ENCODE results near the gene KIF26B. TPM values are rescaled to one million over a fixed set of nuclear protein-coding genes. Genes with fewer than 3 reads are reported as not detected.

KIF26B gene
- polyA plus RNA-seq, 2 of the 4 experiments (the other 2 are of a cell fraction) = 0.01 to 0.04 TPM

- TF ChIP-seq HDAC2 (IDR thresholded peaks at IDR 0.05) (no peak), FOSB (CRISPR knock-in tag; IDR thresholded peaks at IDR 0.05) (no peak), CBX8 (IDR thresholded peaks at IDR 0.05) (no peak), BHLHE40 (IDR thresholded peaks at IDR 0.05; ENCODE audit: low read depth, low read length) (no peak), RFX5 (IDR thresholded peaks at IDR 0.05) (no peak), USF2 (IDR thresholded peaks at IDR 0.05) (no peak), EP300 (IDR thresholded peaks at IDR 0.05) (no peak), RNF2 (IDR thresholded peaks at IDR 0.05; ENCODE audit: borderline replicate concordance, low read depth) (no peak)
These were observed 52.4 kb downstream of the KIF26B start (continued) for GRCh38 chr1:245207056-245207638.

GRCh38 chr1:245207801-245208200, 53.0 kb downstream of the KIF26B start:
- H3K9me3 ChIP-seq = peaks cover 27% of the 10 kb centered on the region
- no peak overlapping the region for H3K27ac ChIP-seq
- no peak overlapping the region for H3K4me3 ChIP-seq
- H3K4me2 ChIP-seq = no peak overlapping the region
- ATAC-seq (no peak), FAIRE-seq (no peak), DNase-seq (ENCODE audit: low read depth in 1 of 2, low spot score in 1 of 2) (no peak)
- WGBS (ENCODE audit: missing lambda C conversion rate) = 51% methylated on average over 6 of the region's 6 CpGs
- TF ChIP-seq, protein P1, sequence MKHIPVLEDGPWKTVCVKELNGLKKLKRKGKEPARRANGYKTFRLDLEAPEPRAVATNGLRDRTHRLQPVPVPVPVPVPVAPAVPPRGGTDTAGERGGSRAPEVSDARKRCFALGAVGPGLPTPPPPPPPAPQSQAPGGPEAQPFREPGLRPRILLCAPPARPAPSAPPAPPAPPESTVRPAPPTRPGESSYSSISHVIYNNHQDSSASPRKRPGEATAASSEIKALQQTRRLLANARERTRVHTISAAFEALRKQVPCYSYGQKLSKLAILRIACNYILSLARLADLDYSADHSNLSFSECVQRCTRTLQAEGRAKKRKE (CRISPR knock-in tag; IDR thresholded peaks at IDR 0.05; ENCODE audit: low read depth) = no peak
- TF ChIP-seq, protein P2, sequence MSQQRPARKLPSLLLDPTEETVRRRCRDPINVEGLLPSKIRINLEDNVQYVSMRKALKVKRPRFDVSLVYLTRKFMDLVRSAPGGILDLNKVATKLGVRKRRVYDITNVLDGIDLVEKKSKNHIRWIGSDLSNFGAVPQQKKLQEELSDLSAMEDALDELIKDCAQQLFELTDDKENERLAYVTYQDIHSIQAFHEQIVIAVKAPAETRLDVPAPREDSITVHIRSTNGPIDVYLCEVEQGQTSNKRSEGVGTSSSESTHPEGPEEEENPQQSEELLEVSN (IDR thresholded peaks at IDR 0.05; ENCODE audit: borderline replicate concordance, low read depth) = no peak
- no peak for TF ChIP-seq NPAS2 (CRISPR knock-in tag; IDR thresholded peaks at IDR 0.05; ENCODE audit: borderline replicate concordance)
- no peak for TF ChIP-seq KDM1A (IDR thresholded peaks at IDR 0.05; ENCODE audit: low read depth)
- TF ChIP-seq JUNB (IDR thresholded peaks at IDR 0.05) = no peak
- no peaks in the 10 kb centered on the region for H3K4me1 ChIP-seq
- CTCF ChIA-PET = interaction anchor here (1.0 kb wide), 1 partner anchor 28 kb away, joined by 3 read pairs; no protein-coding TSS in a partner anchor
- POLR2A ChIA-PET = no interaction called here

- peaks cover 27% of the 10 kb centered on the region for H3K9me3 ChIP-seq
- H3K4me2 ChIP-seq = no peak overlapping the region
- no peak overlapping the region for H3K27ac ChIP-seq
- no peak for TF ChIP-seq FOXS1 (CRISPR knock-in tag; IDR thresholded peaks at IDR 0.05)
- TF ChIP-seq, protein P3, sequence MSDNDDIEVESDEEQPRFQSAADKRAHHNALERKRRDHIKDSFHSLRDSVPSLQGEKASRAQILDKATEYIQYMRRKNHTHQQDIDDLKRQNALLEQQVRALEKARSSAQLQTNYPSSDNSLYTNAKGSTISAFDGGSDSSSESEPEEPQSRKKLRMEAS (IDR thresholded peaks at IDR 0.05) = no peak
- FAIRE-seq (no peak), ATAC-seq (no peak), DNase-seq (ENCODE audit: low read depth in 1 of 2, low spot score in 1 of 2) (no peak)
- no peaks in the 10 kb centered on the region for H3K4me1 ChIP-seq
- POLR2A ChIA-PET = no interaction called here
- CTCF ChIA-PET = interaction anchor here (2.1 kb wide), 1 partner anchor 53 kb away, joined by 5 read pairs; no protein-coding TSS in a partner anchor
- H3K4me3 ChIP-seq = no peak overlapping the region
- WGBS (ENCODE audit: missing lambda C conversion rate) = 68% methylated on average over 13 of the region's 13 CpGs
These were observed 55.1 kb downstream of the KIF26B start for GRCh38 chr1:245209658-245210435.

- FAIRE-seq (no peak), DNase-seq (ENCODE audit: low read depth in 1 of 2, low spot score in 1 of 2) (no peak), ATAC-seq (no peak)
- 67% methylated on average over 11 of the region's 11 CpGs for WGBS (ENCODE audit: missing lambda C conversion rate)
- CTCF ChIA-PET = no interaction called here
- H3K4me2 ChIP-seq = no peak overlapping the region
- H3K4me1 ChIP-seq = no peaks in the 10 kb centered on the region
- no peak overlapping the region for H3K4me3 ChIP-seq
- no peak overlapping the region for H3K27ac ChIP-seq
- H3K9me3 ChIP-seq = peaks cover 21% of the 10 kb centered on the region
- POLR2A ChIA-PET = no interaction called here
- no peak for TF ChIP-seq ZFP36 (IDR thresholded peaks at IDR 0.05; ENCODE audit: borderline replicate concordance, partially characterized antibody)
- TF ChIP-seq ESRRA (IDR thresholded peaks at IDR 0.05; ENCODE audit: borderline replicate concordance, low read length) = no peak
- no peak for TF ChIP-seq EHF (CRISPR knock-in tag; IDR thresholded peaks at IDR 0.05)
- TF ChIP-seq HDAC2 (IDR thresholded peaks at IDR 0.05) = no peak
- TF ChIP-seq NR3C1 (IDR thresholded peaks at IDR 0.05) = no peak
- no peak for TF ChIP-seq FOSB (CRISPR knock-in tag; IDR thresholded peaks at IDR 0.05)
These were observed 56.4 kb downstream of the KIF26B start for GRCh38 chr1:245211035-245211749.

All from A549 (cell line).